GM23338 (cell line): ENCODE measurements around the gene SYT7.

ENCODE experiments used
- CREB1 ChIP-seq: fragments of 250-450 bp; sonication (Bioruptor Pico); IDR thresholded peaks from 2 replicates; pipeline ENCODE4 v1.5.0; 2020; ENCODE audit warnings: low read depth, mild to moderate bottlenecking, moderate library complexity
- ETS1 ChIP-seq: IDR thresholded peaks from 2 replicates; pipeline ENCODE4 v1.6.1; 2016; ENCODE audit warnings: antibody characterized with exemption
- EZH2 ChIP-seq: fragments of 200-600 bp; sonication (generic); IDR thresholded peaks from one replicate; pipeline ENCODE4 v1.8.0; 2017; ENCODE audit warnings: antibody characterized with exemption, mild to moderate bottlenecking, low read depth; ENCODE audit not compliant: unreplicated experiment
- EZH2phosphoT487 ChIP-seq: fragments of 200-600 bp; sonication (generic); IDR thresholded peaks from one replicate; pipeline ENCODE4 v1.8.1; 2018; ENCODE audit warnings: antibody characterized with exemption; ENCODE audit not compliant: unreplicated experiment
- JUNB ChIP-seq: IDR thresholded peaks from one replicate; pipeline ENCODE4 v1.6.1; 2016; ENCODE audit warnings: antibody characterized with exemption; ENCODE audit not compliant: unreplicated experiment
- NANOG ChIP-seq: IDR thresholded peaks from 2 replicates; pipeline ENCODE4 v1.6.1; 2016; ENCODE audit warnings: antibody characterized with exemption, borderline replicate concordance
- POLR2AphosphoS5 ChIP-seq: IDR thresholded peaks from 2 replicates; pipeline ENCODE4 v1.6.1; 2016; ENCODE audit warnings: antibody characterized with exemption, low read depth
- ZNF462 ChIP-seq: fragments of 250-450 bp; sonication (Bioruptor Pico); IDR thresholded peaks from 2 replicates; pipeline ENCODE4 v1.5.0; 2020; ENCODE audit warnings: mild to moderate bottlenecking, moderate library complexity
- TF ChIP-seq, protein P1 (sequence below), 2 experiments: fragments of 200-600 bp in 1 of 2; sonication (generic) in 1 of 2; conservative IDR thresholded peaks; 2 replicates each; pipeline versions ENCODE4 v1.5.1 to v1.6.1; 2016 to 2017; ENCODE audit warnings: antibody characterized with exemption in 2 of 2, low read depth in 2 of 2, mild to moderate bottlenecking in 2 of 2, moderate library complexity in 1 of 2
- TF ChIP-seq, protein P2 (sequence below): IDR thresholded peaks from one replicate; pipeline ENCODE4 v1.6.1; 2018; ENCODE audit warnings: antibody characterized with exemption; ENCODE audit not compliant: unreplicated experiment

DNA sequence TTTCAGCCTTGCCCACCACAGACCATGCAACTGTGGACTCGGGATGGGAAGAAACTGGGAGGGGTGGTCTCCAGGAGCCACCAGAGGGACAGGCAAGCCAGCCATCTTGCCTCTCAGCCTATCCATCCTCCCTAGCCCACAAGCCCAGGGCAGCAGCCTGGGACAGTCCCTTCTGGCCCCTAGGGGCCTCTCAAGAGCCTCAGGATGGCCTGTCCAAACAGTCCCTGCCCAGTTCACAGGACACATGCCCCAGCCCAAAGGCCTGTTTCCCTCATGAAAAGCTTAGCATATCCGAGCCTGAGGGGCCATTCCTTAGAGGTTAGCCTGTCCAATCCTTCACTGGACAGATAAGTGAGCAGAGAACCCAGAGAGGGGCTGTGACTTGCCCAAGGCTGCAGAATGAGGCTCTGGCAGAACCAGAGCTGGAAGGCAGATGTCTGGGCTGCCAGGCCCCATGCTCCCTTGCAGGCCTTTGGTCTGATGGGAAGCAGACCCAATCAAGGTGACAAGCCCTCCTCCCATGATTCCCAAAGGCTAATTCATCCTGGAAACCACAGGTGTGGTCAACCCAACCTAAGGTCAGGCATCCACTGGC, 44.1 kb downstream of the SYT7 start:
- TF ChIP-seq, protein P1, sequence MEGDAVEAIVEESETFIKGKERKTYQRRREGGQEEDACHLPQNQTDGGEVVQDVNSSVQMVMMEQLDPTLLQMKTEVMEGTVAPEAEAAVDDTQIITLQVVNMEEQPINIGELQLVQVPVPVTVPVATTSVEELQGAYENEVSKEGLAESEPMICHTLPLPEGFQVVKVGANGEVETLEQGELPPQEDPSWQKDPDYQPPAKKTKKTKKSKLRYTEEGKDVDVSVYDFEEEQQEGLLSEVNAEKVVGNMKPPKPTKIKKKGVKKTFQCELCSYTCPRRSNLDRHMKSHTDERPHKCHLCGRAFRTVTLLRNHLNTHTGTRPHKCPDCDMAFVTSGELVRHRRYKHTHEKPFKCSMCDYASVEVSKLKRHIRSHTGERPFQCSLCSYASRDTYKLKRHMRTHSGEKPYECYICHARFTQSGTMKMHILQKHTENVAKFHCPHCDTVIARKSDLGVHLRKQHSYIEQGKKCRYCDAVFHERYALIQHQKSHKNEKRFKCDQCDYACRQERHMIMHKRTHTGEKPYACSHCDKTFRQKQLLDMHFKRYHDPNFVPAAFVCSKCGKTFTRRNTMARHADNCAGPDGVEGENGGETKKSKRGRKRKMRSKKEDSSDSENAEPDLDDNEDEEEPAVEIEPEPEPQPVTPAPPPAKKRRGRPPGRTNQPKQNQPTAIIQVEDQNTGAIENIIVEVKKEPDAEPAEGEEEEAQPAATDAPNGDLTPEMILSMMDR (conservative IDR thresholded peaks at IDR 0.05; ENCODE audit: low read depth in 2 of 2), result peak in 1 of 2 experiments; percentile 16; a peak in 2 of 4 replicates
- no peak for TF ChIP-seq EZH2
- TF ChIP-seq EZH2phosphoT487, result no peak
- TF ChIP-seq CREB1 (CRISPR knock-in tag), result no peak
- no peak for TF ChIP-seq POLR2AphosphoS5
- TF ChIP-seq ZNF462 (CRISPR knock-in tag), result no peak
- no peak for TF ChIP-seq ETS1
- TF ChIP-seq, protein P2, sequence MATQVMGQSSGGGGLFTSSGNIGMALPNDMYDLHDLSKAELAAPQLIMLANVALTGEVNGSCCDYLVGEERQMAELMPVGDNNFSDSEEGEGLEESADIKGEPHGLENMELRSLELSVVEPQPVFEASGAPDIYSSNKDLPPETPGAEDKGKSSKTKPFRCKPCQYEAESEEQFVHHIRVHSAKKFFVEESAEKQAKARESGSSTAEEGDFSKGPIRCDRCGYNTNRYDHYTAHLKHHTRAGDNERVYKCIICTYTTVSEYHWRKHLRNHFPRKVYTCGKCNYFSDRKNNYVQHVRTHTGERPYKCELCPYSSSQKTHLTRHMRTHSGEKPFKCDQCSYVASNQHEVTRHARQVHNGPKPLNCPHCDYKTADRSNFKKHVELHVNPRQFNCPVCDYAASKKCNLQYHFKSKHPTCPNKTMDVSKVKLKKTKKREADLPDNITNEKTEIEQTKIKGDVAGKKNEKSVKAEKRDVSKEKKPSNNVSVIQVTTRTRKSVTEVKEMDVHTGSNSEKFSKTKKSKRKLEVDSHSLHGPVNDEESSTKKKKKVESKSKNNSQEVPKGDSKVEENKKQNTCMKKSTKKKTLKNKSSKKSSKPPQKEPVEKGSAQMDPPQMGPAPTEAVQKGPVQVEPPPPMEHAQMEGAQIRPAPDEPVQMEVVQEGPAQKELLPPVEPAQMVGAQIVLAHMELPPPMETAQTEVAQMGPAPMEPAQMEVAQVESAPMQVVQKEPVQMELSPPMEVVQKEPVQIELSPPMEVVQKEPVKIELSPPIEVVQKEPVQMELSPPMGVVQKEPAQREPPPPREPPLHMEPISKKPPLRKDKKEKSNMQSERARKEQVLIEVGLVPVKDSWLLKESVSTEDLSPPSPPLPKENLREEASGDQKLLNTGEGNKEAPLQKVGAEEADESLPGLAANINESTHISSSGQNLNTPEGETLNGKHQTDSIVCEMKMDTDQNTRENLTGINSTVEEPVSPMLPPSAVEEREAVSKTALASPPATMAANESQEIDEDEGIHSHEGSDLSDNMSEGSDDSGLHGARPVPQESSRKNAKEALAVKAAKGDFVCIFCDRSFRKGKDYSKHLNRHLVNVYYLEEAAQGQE, result no peak
- no peak for TF ChIP-seq JUNB
- no peak for TF ChIP-seq NANOG
